Activated T-helper 9 cell treated with anti-CD3 and anti-CD28 coated beads, Interleukin-2, amount 50 U/mL, for 16 hours (primary cell): ENCODE measurements around the gene F5.
A peak's percentile ranks its signal among the peaks of the same experiment; 100 is the strongest.
"Not testable (repeated sequence)": the region's sequence is repeated elsewhere in the genome, so short reads cannot be mapped to it uniquely, and the experiment has no call there.

Source experiments
- DNase-seq: peaks from one replicate; pipeline ENCODE4 v3.0.0-alpha.2; 2020; ENCODE audit warnings: low read depth

The F5 gene

DNA sequence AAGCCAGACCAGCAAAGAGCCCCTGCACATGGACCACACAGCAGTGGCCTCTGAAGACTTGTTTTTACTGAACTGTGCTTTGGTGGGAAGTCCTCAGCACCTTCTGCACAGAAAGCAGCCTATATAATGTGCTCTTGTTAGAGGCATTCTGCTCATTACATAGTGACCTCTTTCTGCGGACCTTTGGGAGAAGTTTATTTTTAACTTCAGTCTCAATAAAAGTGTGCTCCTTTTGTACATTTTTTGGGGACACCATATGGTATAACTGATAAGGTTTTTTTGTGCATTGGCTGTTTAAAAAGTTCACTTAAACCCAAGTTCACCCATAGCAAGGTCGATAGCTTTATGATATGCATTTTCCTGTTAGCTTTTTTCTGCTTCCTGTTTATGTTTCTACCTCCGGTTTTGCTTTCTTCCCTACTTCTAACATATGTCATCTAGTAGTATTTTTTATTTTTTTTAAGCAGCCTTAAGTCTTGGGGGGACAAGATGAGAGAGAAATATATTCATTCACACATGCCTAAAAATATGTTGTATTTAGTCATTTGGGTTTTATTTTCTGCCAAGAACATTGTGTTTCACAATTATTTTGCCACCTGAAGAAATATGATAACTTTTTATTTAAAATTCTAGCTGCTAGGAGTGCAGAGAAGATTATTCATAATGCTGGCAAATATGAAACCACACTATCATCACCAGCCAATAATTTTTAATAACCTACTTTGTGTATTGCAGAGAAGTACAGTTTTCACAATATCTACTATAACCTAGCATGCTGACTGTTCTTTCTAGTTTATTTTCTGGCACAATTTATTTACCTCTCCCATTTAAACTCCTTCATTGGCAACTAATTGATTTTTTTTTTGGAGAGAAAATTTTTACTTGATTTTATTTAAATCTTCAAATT lies 77.6 kb downstream of the F5 start:
- no peak for DNase-seq

DNA sequence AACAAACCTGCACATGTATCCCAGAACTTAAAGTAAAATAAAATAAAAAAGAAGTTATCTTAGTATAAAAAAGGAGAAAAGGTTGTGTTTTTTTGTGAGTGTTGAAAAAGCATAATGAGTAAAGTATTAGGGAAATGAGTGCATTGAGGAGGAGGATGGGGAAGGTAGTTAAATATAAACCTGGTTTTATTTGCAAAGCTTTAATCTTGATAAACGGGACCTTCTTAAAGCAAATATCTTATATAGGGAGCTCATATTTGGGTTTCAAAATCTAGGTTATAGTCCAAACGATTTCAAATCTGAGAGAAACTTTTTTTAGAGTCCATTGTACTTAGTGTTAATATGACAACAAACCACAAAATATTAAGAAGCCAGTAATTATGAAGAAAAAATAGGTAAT lies 78.9 kb downstream of the F5 start:
- no peak for DNase-seq

DNA sequence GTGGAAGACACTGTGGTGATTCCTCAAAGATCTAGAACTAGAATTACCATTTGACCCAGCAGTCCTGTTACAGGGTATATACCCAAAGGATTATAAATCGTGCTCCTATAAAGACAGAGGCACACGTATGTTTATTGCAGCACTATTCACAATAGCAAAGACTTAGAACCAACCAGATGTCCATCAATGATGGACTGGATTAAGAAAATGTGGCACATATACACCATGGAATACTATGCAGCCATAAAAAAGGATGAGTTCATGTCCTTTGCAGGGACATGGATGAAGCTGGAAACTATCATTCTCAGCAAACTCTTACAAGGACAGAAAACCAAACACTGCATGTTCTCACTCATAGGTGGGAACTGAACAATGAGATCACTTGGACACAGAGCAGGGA lies 82.7 kb downstream of the F5 start:
- DNase-seq = not testable (repeated sequence)

DNA sequence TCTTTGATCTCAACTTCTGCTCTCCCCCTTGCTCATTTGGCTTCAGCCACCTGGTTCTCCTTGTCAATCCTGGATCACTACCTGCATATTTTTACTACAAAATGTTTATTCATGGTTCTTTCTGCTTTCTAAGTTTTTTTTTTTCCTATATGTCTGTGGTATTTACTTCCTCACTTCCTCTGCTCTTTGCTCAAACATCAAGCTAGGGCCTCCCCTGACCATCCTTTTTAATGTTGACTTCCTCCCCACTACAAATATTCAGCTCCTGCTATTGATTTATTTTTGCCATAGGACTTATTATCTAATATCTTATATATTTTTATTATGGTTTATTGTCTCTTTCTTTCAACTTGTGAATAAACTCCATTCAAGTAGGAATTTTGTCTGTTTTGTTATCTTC lies 86.5 kb downstream of the F5 start:
- no peak for DNase-seq

DNA sequence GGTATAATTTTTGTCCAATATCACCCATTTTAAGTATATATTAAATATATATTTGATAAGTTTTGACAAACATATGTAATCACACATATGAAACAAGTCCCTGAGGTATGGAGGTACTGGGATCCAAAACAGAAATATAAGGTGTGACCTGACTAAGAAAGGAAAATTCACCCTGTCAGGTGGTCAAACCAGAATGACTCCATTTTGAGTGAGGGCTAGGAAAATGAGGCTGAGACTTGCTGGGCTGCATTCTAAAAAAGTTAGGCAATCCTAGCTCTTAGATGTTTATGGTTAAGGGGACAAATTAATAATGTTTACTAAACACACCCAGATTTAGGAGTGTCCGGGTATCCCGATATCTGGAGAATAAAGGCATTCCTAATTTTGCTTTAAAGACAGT lies 89.0 kb downstream of the F5 start:
- no peak for DNase-seq

DNA sequence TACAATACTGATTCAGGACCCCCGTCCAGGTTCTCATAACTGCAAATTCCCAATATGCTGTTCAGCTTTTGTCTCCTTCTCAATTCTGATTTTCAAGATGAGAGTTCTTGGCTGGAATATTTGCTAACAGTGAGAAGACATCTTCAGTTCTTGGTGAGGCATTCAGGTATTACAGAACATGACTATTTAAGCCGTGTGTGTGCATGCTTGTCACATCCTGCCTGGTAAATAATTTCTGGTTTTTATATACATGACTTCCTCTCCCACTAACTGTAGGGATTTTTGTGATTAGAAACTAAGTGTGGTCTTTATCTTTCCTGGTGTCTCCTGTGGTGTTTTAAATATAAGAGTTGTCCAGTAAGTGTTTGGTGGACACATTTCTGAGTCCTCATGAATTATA lies 90.4 kb downstream of the F5 start:
- no peak for DNase-seq

DNA sequence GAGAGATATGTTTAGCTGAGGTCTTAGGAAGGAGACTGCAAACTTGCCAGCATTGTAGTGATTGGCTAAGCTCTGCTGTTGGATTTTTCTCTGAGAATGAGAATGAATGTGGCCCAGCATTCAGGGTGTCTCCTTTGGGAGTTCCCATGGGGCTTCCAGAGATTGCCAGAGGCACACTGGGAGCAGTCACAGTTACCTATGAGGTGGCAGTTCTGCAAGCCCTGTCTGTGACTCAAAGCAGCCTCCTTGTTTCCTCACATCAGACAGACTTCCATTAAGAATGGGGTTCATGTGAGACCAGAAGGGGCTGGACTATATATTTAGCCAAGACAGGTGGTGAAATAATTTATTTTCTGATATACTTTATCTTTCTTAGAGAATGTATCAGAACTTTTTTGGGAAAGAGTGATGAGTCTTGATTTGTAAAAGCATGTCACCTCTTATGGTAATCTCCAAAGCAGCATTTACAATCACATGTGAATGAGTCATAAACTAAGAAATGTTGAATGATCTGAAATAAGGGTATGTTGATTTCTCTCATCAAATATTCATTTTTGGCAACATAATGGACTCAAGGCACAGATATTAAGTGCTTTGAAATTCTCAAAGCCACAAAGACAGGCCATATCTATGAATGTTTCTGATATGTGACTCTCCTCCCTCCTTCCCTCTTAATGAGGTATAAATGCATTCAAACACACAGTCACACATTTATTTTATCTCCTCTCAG lies 91.1 kb downstream of the F5 start:
- no peak for DNase-seq

DNA sequence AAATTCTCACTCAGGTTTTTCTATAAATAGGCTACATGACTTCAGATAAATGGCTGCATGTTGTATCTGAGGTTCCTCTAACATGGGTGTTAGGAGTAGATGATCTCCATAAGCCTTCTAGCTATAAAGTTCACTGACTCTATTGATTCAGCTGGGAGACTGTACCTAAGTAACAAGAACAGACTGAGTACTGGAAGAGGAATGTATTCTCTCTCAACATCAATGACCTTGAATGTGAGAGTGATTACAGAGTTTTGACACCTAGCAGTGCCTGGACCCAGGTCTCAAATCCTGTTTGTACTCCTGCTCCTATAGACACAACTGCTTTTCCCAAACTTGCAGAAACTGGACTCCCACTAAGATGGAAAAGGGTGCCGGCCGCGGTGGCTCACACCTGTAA lies 91.9 kb downstream of the F5 start:
- no peak for DNase-seq

DNA sequence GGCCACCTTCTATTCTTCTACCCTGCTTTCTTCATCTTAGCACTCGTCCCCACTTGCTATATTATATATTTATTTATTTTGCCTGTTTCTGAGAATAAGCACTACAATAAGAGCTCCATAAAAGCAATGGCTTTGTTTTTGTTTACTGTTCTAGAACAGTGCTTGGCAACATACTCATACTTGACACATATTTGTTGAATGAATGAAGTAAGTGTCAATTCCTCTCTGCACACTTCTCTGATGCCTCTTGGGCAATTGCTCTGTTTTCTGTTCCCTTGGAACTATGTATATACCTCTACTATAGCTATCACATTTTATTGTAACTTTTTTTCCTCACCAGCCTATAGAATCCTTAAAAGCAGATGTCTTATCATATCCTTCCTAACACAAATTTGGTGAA lies 93.0 kb downstream of the F5 start:
- DNase-seq = no peak

DNA sequence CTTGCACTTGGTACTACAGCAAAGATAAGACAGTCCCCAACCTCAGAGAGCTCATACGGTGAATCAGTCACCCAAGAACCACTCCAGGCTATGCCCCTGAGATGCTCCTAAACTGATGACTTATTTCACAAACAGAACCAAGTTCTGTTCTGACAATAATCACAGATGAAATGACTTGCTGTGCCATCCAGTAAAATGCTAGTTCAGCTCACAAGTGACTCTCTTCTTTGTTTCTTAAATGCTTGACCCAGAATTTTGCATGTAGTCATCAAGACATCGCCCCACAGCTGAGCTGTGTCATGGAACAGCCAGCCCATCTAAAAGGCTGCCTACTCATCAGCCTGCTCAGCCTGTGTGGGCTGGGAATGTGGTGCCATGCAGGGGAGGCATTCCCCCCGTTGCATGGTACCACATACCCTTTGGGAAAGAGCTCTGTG lies 94.4 kb downstream of the F5 start:
- DNase-seq = no peak

DNA sequence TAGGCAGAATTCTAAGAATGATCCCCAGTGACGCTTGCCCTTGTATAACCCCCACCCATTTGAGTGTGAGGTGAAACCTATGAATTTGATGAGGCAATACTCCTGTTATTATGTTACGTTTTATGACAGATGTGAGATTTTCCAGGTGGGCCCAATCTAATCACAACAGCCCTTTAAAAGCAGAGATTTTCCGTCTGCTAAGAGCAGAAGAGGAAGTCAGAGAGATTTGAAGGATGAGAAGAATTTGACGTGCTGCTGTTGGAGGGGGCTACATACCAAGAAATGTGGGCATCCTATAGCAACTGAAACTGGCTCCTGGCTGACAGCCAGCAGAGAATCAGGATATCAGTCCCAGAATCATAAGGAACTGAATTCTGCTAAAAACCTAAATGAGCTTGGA lies 98.1 kb downstream of the F5 start:
- no peak for DNase-seq

DNA sequence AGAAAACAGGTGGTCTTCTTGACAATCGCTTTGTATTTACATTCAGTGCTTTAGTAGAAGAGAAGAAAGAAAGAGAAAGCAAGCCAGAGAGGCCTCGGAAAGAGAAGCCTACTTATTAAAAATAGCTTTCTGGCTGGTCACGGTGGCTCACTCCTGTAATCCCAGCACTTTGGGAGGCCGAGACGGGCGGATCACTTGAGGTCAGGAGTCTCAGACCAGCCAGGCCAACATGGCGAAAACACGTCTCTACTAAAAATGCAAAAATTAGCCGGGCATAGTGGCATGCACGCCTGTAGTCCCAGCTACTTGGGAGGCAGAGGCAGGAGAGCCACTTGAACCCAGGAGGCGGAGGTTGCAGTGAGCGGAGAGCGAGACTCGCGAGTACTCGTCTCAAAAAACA lies 98.7 kb downstream of the F5 start:
- DNase-seq = no peak

DNA sequence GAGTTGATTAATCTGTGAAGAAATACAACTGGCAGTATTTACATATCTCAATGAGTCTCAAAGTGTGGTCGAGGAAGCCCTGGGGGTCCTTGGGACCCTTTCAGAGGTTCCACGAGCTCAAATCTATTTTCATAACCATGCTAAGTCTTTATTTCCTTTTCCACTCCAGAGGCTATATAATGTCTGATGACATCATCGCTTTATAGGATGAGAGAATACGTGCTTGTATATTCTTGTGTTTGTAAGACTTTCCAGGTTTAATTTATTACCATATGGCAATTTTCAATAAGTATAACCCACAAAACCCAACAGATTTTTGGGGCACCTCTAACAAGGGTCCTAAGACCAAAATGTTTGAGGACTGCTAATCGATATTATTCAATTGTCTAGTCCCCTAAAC lies 99.1 kb downstream of the F5 start:
- DNase-seq = no peak

DNA sequence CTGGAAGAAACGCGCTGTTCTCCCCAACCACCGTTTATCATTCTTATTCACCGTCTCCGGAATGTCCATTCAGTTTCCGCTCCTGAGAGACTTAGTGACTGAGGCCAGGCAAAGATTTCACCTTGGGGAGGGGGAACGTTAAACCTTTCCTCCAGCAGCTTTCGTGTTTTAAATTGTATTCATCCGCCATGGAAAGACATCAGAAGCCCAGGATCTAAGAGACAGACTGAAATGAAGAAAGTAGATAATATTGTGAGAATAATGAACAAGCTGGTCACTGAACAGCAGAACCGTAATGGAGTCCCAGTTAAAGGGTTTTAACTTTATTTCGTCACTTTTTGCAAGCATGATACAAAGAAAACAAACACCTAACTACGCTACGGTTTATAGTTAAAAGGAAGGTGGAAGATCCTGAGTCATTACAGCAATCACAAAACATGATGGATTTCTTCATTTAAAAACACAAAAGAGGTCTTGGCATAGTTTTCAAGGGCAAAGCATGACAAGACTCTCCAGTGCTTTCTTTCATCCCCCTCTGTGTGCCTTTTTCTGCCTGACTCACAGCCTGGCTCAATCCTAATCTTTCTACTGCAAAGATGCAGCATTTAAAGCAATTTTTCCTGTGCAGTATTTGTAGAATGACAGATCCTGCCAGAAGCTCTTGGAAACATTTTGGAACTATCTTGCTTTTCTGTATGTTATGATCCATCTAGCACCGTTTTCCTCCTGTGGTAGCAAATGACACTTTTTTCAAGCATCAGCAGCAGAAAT lies 99.8 kb downstream of the F5 start:
- no peak for DNase-seq

DNA sequence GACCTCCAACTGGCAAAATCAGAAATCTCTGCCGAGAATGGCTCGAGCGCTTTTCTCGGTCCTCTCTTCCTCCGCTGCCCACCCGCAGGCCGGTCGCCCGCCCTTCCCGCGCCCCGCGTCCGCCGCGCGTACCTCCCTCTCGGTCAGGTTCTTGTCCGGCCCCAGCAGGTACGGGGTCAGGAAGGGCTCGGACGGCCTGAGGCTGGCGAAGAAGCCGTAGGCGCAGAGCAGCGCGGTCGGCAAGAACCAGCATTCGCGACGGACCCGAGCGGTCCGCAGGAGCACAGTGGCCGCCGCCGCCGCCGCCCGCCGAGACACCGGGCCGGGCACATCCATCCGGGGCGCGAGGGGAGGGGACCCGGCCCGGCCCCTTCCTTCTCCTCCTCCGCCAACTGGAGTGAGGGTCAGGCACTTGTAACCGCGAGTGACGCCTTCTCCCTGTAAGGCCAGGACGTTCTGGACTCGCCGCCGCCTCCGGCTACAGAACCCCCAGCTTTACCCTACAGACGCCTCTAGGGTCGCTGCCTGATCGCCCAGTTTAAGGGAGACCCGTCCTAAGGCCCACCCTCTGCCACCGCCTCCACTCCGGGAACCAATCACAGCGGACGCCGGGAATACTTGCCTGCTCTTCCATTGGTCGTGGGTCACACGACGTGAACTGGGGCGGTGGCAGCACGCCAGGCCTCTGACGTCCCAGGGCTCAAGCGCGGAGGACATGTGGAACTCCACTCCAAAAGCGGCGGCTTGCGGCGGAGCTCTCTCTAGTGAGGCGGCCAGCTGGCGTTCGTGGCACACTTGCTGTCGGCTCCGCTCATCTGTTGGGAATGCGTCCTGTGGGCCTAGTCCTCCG lies 100.6 kb downstream of the F5 start, which contains the start of gene SLC19A2:
TSS of gene SLC19A2 (minus strand) at position 514 of the 850 bp plus-strand sequence. CDS start at position 336, 178 bp downstream.
- DNase-seq = peak; percentile 86

DNA sequence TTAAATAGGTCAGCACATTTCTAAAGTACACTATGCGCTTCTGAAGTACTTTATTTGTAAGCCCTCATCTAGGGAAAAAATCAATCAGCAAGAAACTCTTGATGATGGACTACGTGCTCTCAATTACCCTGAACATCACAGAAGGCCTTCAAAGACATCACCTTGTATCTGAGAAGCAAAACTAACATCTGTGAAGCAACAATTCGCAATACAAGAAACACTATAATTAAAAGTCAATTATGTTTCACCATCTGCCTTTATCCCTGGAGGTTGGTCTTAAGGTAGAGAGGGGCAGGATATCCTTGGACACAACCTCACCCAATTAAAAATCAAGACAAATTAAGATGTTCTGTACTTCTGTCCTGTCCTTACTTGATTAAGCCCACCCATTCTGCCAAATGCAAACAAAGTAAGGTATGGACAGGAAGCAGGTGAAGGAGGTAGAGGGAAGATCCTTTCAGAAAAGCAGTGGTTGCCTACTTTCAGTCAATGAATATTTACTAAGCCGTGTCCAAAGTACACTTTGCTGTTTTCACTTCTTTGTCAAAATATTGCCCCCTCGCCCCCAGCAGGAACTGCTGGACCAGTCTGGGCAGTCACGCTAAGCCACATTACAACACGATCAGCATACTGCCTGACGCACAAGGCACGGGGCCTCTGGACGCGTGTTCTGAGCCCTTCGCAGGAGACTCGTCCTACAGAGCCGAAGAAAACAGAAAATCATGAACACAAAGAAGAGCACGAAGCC lies 101.4 kb downstream of the F5 start:
- DNase-seq = no peak

DNA sequence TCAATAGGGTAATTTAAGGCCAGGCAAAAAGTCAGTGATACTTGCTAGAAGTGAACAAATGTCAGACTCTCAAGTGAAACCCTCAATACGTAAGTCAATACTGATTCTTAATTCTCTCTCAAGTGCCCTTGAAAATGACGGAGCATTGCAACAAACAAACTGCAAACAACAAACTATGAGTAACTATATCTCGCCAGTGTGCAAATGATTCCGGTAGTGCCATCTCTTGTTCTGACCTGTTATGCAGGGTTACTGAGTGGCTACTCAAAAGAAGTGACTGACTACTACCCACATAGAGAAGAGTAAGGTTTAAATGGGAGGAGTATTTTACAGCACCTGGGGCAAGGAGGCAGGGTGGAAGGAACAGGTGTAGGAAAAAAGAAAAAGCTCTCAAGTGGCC lies 102.2 kb downstream of the F5 start:
- DNase-seq = no peak

DNA sequence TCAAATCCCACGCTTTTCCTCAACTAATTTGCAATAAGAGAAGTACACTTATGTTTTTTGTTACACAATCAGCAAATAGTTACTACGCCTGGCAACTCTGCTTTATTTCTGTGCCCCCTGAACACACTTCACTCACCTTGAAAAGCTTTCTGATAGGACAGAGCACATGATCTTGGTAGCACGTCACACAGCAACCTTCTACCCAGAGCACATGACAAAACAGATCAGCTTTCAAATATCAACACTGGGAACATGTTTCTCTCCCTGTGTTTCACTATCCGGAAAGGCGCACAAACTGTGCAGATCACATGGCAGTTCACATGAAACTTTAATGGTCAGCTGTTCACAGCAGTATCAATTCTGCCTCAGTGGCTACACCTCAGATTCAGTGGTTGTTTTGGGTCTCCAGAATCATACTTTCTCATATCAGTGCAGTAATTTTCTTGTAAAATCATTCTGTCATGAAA lies 102.7 kb downstream of the F5 start:
- no peak for DNase-seq

DNA sequence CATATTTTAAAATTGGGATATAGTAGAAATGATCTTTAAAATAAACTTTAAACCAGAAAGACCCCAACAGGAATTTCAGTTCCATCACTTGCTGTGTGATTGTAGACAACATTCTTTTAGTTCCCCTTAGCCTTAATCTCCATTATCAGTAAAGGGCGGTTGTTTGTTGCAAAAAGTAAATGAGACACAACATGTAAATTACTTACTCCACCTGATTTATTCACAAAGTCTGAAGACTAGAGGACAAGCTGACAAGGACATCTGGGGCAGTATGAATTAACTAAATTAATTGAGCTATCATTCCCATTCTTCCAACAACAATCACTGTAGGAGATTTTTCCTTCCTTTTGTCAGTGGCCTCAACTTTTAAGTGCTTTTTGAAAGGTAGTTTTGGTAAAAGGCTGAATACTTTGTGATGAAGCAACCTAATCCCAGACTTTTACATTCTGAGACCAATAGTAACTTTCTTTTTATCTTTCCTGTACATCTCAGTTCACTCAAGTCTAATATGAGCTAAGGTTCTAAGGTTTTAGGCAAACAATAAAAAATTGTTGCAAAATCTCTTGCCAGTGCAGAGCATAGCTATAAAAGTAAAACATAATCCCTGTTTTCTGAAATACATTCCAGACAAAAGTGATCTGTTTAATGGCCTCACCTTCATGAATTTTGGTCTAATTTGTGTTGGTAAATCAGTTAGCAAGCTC lies 106.8 kb downstream of the F5 start:
- no peak for DNase-seq

DNA sequence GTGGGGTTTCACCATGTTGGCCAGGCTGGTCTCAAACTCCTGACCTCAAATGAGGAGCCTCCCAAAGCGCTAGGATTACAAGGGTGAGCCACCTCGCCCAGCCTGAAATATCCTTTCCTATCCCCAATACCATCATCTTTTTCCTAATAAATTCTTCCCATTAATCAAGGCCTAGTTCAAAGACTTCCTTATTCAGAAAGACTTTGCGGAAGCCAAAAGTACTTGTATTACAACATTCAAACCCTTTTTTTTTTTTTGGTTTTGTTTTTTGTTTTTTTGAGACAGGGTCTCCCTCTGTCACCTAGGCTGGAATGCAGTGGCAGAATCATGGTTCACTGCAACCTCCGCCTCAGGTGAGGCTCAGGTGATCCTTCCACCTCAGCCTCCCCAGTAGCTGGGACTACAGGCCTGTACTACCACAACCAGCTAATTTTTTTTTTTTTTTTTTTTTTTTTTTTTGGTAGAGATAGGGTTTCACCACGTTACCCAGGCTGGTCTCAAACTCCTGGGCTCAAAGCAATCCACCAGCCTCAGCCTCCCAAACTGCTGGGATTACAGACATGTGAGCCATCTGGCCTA lies 108.1 kb downstream of the F5 start:
- DNase-seq = no peak
